GM12878 (cell line): ENCODE results near the gene FIBCD1. TPM values are rescaled to one million over a fixed set of nuclear protein-coding genes. Genes with fewer than 3 reads are reported as not detected.

Experiments used
- ATAC-seq: fragments of 200-7000 bp; cut with Tn5 transposase; 3 replicates; pipeline ENCODE4 v1.9.1; 2020; ENCODE audit warnings: mild to moderate bottlenecking, moderate library complexity
- BruUV-seq: library from RNA; stranded (reverse); fragments of 400-500 nt; replicated peaks from 2 replicates; lab custom pipeline; 2021; lab: Mats Ljungman, UMichigan
- CTCF ChIA-PET: fragments of 300-600 bp; sonication (Branson Sonifier 250); formaldehyde crosslinking; extraction: SDS; loops from one replicate; lab custom pipeline; 2021; ENCODE audit warnings: inconsistent platforms; lab: Yijun Ruan, JAX
- POLR2A ChIA-PET: fragments of 350-600 bp; formaldehyde crosslinking; extraction: SDS; loops from one replicate; lab custom pipeline; 2021; ENCODE audit warnings: inconsistent platforms; lab: Charles Lee
- RAD21 ChIA-PET: fragments of 300-600 bp; sonication (Branson Sonifier 250); formaldehyde crosslinking; loops from one replicate; lab custom pipeline; 2023; ENCODE audit warnings: antibody characterized with exemption; ENCODE audit not compliant: unreplicated experiment; lab: Charles Lee
- SMC1A ChIA-PET: fragments of 300-600 bp; sonication (Branson Sonifier 250); formaldehyde crosslinking; loops from one replicate; lab custom pipeline; 2023; ENCODE audit not compliant: unreplicated experiment, uncharacterized antibody; lab: Charles Lee
- DNase-seq: peaks from one replicate; pipeline ENCODE4 v3.0.0-alpha.2; 2011; ENCODE audit warnings: low read depth, low spot score
- FAIRE-seq: peaks from 3 replicates; lab custom pipeline; 2011; peaks lifted over from hg19 to GRCh38; lab: Jason Lieb, UNC
- H2AFZ ChIP-seq: 2 replicates; pipeline ENCODE4 v1.6.0; 2011; ENCODE audit warnings: low read depth, low read length, control low read depth; ENCODE audit not compliant: control insufficient read depth
- H3K27ac ChIP-seq: 2 replicates; pipeline ENCODE4 v1.5.1; 2011; ENCODE audit warnings: control low read depth; ENCODE audit not compliant: control insufficient read depth, insufficient read depth
- H3K27me3 ChIP-seq, 2 experiments: replicated peaks in 1 of 2; 2 replicates each; pipeline versions ENCODE4 v1.6.0 to v1.6.1; 2011; ENCODE audit warnings: low read length in 1 of 2; ENCODE audit not compliant: control insufficient read depth in 2 of 2, insufficient read depth in 2 of 2
- H3K36me3 ChIP-seq, 2 experiments: 2 replicates each; pipeline ENCODE4 v1.5.1; 2011; ENCODE audit warnings: low read length in 1 of 2; ENCODE audit not compliant: control insufficient read depth in 2 of 2, insufficient read depth in 2 of 2
- H3K4me1 ChIP-seq: 2 replicates; pipeline ENCODE4 v1.6.1; 2011; ENCODE audit warnings: mild to moderate bottlenecking, low read length, moderate library complexity, mixed read lengths; ENCODE audit not compliant: control insufficient read depth, insufficient read depth
- H3K4me2 ChIP-seq: 2 replicates; pipeline ENCODE4 v1.6.0; 2011; ENCODE audit warnings: control low read depth; ENCODE audit not compliant: control insufficient read depth, insufficient read depth
- H3K4me3 ChIP-seq: fragments of 200-600 bp; sonication (generic); 2 replicates; pipeline ENCODE4 v1.5.1; 2016
- H3K79me2 ChIP-seq: 2 replicates; pipeline ENCODE4 v1.6.0; 2011; ENCODE audit warnings: low read length; ENCODE audit not compliant: control insufficient read depth, insufficient read depth
- H3K9ac ChIP-seq: 2 replicates; pipeline ENCODE4 v1.8.0; 2011; ENCODE audit warnings: low read length, control low read depth, mixed read lengths; ENCODE audit not compliant: control insufficient read depth, insufficient read depth
- H3K9me3 ChIP-seq: replicated peaks from 3 replicates; pipeline ENCODE4 v1.5.1; 2011; ENCODE audit warnings: mild to moderate bottlenecking, low read length; ENCODE audit not compliant: control insufficient read depth, insufficient read depth
- H4K20me1 ChIP-seq: 2 replicates; pipeline ENCODE4 v1.6.0; 2011; ENCODE audit not compliant: control insufficient read depth, insufficient read depth
- BMI1 ChIP-seq: fragments of 450-650 bp; IDR thresholded peaks from 2 replicates; pipeline ENCODE4 v1.6.1; 2016; ENCODE audit warnings: mild to moderate bottlenecking, moderate library complexity, borderline replicate concordance
- DPF2 ChIP-seq: fragments of 450-650 bp; IDR thresholded peaks from 2 replicates; pipeline ENCODE4 v1.6.1; 2017; ENCODE audit warnings: mild to moderate bottlenecking
- GATAD2B ChIP-seq: fragments of 450-650 bp; conservative IDR thresholded peaks from 2 replicates; pipeline ENCODE4 v1.6.1; 2017; ENCODE audit warnings: low read depth, mild to moderate bottlenecking, moderate library complexity
- MTA2 ChIP-seq: fragments of 450-650 bp; IDR thresholded peaks from 2 replicates; pipeline ENCODE4 v1.6.1; 2016; ENCODE audit warnings: low read depth, mild to moderate bottlenecking, moderate library complexity
- NFYA ChIP-seq: IDR thresholded peaks from 2 replicates; pipeline ENCODE4 v1.6.1; 2011; ENCODE audit warnings: low read depth, mild to moderate bottlenecking, low read length, improper control_type of control experiment, borderline replicate concordance
- NFYB ChIP-seq: IDR thresholded peaks from 2 replicates; pipeline ENCODE4 v1.6.1; 2011; ENCODE audit warnings: low read depth, mild to moderate bottlenecking, low read length, improper control_type of control experiment, moderate library complexity; ENCODE audit not compliant: insufficient read depth
- RAD51 ChIP-seq: fragments of 450-650 bp; IDR thresholded peaks from 2 replicates; pipeline ENCODE4 v1.6.1; 2016; ENCODE audit warnings: moderate library complexity, mild to moderate bottlenecking, inconsistent platforms
- RBBP5 ChIP-seq: fragments of 200-600 bp; sonication (generic); conservative IDR thresholded peaks from 2 replicates; pipeline ENCODE4 v1.6.1; 2016
- ZBTB40 ChIP-seq: fragments of 450-650 bp; IDR thresholded peaks from 2 replicates; pipeline ENCODE4 v1.6.1; 2016; ENCODE audit warnings: mild to moderate bottlenecking, moderate library complexity, borderline replicate concordance
- ZNF687 ChIP-seq: fragments of 450-650 bp; IDR thresholded peaks from 2 replicates; pipeline ENCODE4 v1.6.1; 2017; ENCODE audit warnings: mild to moderate bottlenecking, moderate library complexity
- WGBS: methylation state at CpG from one replicate; pipeline ENCODE4 v1.1.6; 2016; ENCODE audit warnings: low lambda C conversion rate; ENCODE audit not compliant: insufficient replicate concordance, insufficient coverage; ENCODE audit errors: missing lambda C conversion rate; 5-methylcytosine and 5-hydroxymethylcytosine counted together
- in situ Hi-C: fragments of 300-500 bp; cut with MboI; formaldehyde crosslinking; loops from 9 replicates; pipeline ENCODE4 v1.14.3; 2018; ENCODE audit warnings: mixed read lengths
- intact Hi-C: fragments of 100-400 bp; cut with micrococcal nuclease; formaldehyde crosslinking; loops from one replicate; pipeline ENCODE4 v1.14.2; 2022; ENCODE audit not compliant: unreplicated experiment
- polyA plus RNA-seq, 11 experiments: library from polyadenylated mRNA; depleted of rRNA in 4 of 11; unstranded in 6 of 11; stranded (reverse) in 5 of 11; fragments of >200 nt; fragmentation: Nextera tagmentation in 4 of 11; fragmentation: Illumina TruSeq in 1 of 11; extraction: Ambion mirVana in 4 of 11; extraction: Trizol in 1 of 11; gene quantifications; 1 replicate in 1 of 11; 2 replicates in 10 of 11; pipeline versions ENCODE4 v1.2.1 to v1.2.3, GENCODE V29; 2011 to 2016; ENCODE audit warnings: inconsistent platforms in 2 of 11, missing spikeins in 2 of 11, low read depth in 1 of 11
- total RNA-seq, 4 experiments: library from RNA; depleted of rRNA in 3 of 4; stranded (reverse); fragments of >200 nt in 3 of 4; fragmentation: Illumina TruSeq in 1 of 4; extraction: Trizol in 1 of 4; gene quantifications; 2 replicates each; pipeline versions ENCODE4 v1.2.1 to v1.2.3, GENCODE V29; 2013 to 2021

Gene FIBCD1
- total and polyA plus RNA-seq, 10 of the 15 experiments (the other 5 are each of a cell fraction or from before 2014, with no cell fraction given), result 0.04 to 0.95 (median 0.25) TPM; not detected in 6

GRCh38 chr9:130931508-130932254 is 7.4 kb downstream of the FIBCD1 start (continued):
- TF ChIP-seq ZNF687 (0 out of 2 replicates have a peak, but pooled peaks have one; percentile 21), MTA2 (peak; percentile 74), GATAD2B (peak; percentile 60; the same call in 1 of the 2 replicates)
- TF ChIP-seq, all 136 proteins: peak for 29

GRCh38 chr9:130930804-130931349 is 8.2 kb downstream of the FIBCD1 start:
- CTCF ChIA-PET, result interaction anchor here (1.0 to 7.8 kb wide), 2 partner anchors 62 to 68 kb away, joined by 3 to 89 read pairs; no protein-coding TSS in a partner anchor
- 44% methylated on average over 15 of the region's 15 CpGs for WGBS
- TF ChIP-seq NFYB, result no peak
- no peak for TF ChIP-seq ZBTB40
- no peak for TF ChIP-seq RAD51
- TF ChIP-seq NFYA, result no peak
- TF ChIP-seq BMI1, result no peak
- TF ChIP-seq RBBP5, result no peak
- TF ChIP-seq DPF2, result no peak

More at GRCh38 chr9:130930804-130931349, 8.2 kb downstream of the FIBCD1 start:
- Histone ChIP-seq H3K36me3 (no peaks in the 10 kb centered on the region), H2AFZ (no peak overlapping the region), H3K79me2 (no peaks in the 10 kb centered on the region), H4K20me1 (peaks cover 8% of the 10 kb centered on the region), H3K27me3 (peaks cover 0 to 4% of the 10 kb centered on the region in 2 experiments; a peak in 1 of 4 replicates), H3K4me2 (peak overlapping the region; percentile 66), H3K4me3 (no peak overlapping the region), H3K9me3 (no peaks in the 10 kb centered on the region), H3K9ac (no peak overlapping the region), H3K27ac (no peak overlapping the region), H3K4me1 (peaks cover 42% of the 10 kb centered on the region)
- in situ Hi-C loops (no loop called here), intact Hi-C loops (loop anchor here (10.0 kb wide), 1 partner anchor 114 kb away; no protein-coding TSS in a partner anchor)
- BruUV-seq, result no TSS peak
- DNase-seq, result no peak
- no peak for ATAC-seq
- POLR2A ChIA-PET, result no interaction called here
- RAD21 ChIA-PET, result no interaction called here
- no peak for FAIRE-seq
- SMC1A ChIA-PET, result interaction anchor here (1.0 to 3.3 kb wide), 2 partner anchors 61 to 64 kb away, joined by 3 to 20 read pairs; no protein-coding TSS in a partner anchor
